GM19328 (cell line): ENCODE measurements around the gene TRAPPC11.

Experiments used
- ATAC-seq: cut with Tn5 transposase; IDR thresholded peaks from one replicate; pipeline ENCODE4 v1.9.1; 2021; ENCODE audit warnings: mild to moderate bottlenecking, moderate library complexity; ENCODE audit not compliant: unreplicated experiment

TRAPPC11 gene

DNA sequence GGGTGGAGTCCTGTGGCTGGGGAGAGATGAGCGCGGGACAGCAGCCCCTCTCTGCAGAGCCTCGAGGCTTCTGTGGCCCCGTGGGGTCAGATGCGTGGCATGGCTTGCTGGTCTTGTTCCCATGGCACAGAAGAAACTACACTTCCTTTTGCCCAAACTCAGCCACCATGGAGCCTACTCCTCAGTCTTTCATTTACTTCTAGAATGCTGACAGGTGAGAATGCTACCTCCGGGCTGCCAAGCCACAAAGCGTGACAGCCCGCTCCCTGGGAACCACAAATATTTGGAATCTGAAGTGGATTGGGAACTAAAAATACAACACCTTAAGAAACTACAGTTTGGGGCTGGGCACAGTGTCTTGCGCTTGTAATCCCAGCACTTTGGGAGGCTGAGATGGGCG lies 98.0 kb downstream of the TRAPPC11 start:
- ATAC-seq = no peak

DNA sequence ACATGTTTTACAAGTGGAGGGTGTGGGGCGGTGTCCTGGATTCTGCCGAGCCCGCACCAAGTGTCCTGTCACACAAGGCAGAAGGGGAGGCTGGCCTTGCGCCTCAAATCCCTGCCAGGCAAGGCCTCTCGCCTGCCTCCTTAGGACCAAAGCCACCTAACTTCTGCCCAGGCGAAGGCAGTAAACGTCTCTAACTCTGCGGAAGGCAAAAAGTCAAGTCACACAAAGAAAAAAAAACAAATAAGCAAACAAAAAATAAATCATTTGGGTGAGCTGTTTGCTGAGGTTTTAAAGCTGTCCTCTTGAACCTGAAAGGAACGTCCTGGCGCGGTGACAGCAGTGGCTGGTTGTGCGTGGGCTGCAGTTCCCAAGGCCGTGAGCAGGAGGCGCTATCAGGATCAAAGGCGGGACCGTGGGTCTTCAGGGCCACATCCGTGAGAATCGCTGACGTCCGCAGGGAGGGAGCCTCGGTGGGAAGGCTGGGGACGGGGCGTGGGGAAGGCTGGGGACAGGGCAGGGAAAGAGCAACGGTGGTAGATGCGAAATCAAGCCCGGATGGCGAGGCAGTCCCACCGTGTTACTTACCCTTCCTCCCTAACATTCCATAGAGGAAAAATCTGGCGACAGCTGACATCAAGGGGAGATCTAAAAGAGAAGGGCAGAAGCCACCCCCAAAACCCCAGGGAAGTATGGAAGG lies 99.1 kb downstream of the TRAPPC11 start:
- ATAC-seq = no peak

DNA sequence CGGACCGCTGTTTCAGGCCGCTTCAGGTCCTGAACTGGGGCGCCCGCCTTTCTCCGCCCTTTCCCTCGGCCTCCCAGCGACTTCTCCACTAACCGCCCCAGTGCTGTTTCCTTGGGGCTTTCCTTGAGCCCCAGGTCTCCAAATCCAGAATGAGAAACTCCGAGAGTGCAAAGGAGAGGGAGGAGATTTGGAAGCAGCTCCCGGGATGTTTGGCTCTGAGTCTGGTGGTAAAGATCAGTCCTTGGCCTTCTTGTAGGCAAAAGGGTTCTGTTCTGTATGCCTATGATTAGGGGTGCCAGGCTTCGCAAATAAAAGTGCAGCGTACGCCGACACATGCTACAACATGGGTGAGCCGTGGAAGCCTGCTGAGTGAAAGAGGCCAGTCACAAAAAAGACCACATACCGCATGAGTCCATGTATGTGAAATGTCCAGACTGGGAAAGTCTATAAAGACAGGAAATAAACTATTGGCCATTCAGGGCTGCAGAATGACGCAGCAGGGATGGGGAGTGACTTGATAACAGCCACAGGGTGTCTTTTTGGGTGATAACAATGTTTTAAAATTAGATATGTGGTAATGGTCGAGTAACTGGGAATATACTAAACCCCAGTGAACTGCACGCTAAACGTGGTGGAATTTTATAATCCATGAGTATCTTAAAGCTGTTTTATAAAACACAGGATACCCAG lies 99.8 kb downstream of the TRAPPC11 start:
- no peak for ATAC-seq

DNA sequence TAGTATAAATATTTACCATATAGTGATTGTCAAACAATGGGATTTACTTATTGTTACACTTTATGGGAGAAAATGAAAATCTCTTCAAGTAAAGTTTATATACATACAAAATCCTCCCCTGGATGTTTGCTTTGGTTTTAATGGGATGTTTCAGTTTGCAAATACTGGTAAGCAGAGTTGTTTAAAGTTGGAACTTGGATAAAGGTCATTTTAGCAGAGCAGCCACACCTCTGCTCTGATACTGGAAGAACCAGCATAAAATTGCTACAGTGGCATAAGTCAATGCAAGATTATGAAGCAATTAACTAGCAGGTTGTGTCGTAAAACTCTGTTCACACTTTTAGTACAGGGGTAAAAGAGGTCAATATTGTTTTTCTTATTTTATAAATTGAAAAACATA lies 101.2 kb downstream of the TRAPPC11 start:
- ATAC-seq = no peak
